GM18511 (cell line): ENCODE measurements around the gene TAOK3.
"Not testable (repeated sequence)": the region's sequence is repeated elsewhere in the genome, so short reads cannot be mapped to it uniquely, and the experiment has no call there.

Experiments used
- ATAC-seq: cut with Tn5 transposase; IDR thresholded peaks from one replicate; pipeline ENCODE4 v1.9.1; 2021; ENCODE audit warnings: mild to moderate bottlenecking, moderate library complexity; ENCODE audit not compliant: unreplicated experiment

TAOK3 gene

GRCh38 chr12:118374126-118374725 is 1.5 kb upstream of the TAOK3 start:
- no peak for ATAC-seq

GRCh38 chr12:118373616-118374015 is 909 bp upstream of the TAOK3 start:
- no peak for ATAC-seq

- no peak for ATAC-seq
Observed at GRCh38 chr12:118371321-118372282, 1.1 kb downstream of the TAOK3 start.

- no peak for ATAC-seq
Observed at GRCh38 chr12:118370601-118371000, 2.1 kb downstream of the TAOK3 start.

GRCh38 chr12:118368821-118369220 is 3.9 kb downstream of the TAOK3 start:
- ATAC-seq = no peak

GRCh38 chr12:118361889-118362288 is 10.8 kb downstream of the TAOK3 start:
- no peak for ATAC-seq

GRCh38 chr12:118361092-118361404 is 11.7 kb downstream of the TAOK3 start:
- ATAC-seq = no peak

GRCh38 chr12:118359541-118359915 is 13.2 kb downstream of the TAOK3 start:
- ATAC-seq = no peak

GRCh38 chr12:118358612-118359540 is 13.8 kb downstream of the TAOK3 start:
- no peak for ATAC-seq

- ATAC-seq = no peak
Observed at GRCh38 chr12:118358008-118358359, 14.7 kb downstream of the TAOK3 start.

- ATAC-seq = peak; percentile 65
Observed at GRCh38 chr12:118357257-118358007, 15.3 kb downstream of the TAOK3 start.

GRCh38 chr12:118356809-118357256 is 15.9 kb downstream of the TAOK3 start:
- no peak for ATAC-seq

- ATAC-seq = no peak
Observed at GRCh38 chr12:118355843-118356242, 16.9 kb downstream of the TAOK3 start.

GRCh38 chr12:118354903-118355302 is 17.8 kb downstream of the TAOK3 start:
- no peak for ATAC-seq

- not testable (repeated sequence) for ATAC-seq
Observed at GRCh38 chr12:118354503-118354902, 18.2 kb downstream of the TAOK3 start.

GRCh38 chr12:118353721-118354120 is 19.0 kb downstream of the TAOK3 start:
- no peak for ATAC-seq

- ATAC-seq = no peak
Observed at GRCh38 chr12:118350908-118351559, 21.7 kb downstream of the TAOK3 start.

GRCh38 chr12:118347916-118348315 is 24.8 kb downstream of the TAOK3 start:
- no peak for ATAC-seq

- ATAC-seq = peak; percentile 86
Observed at GRCh38 chr12:118346895-118347294, 25.8 kb downstream of the TAOK3 start.

- ATAC-seq = no peak
Observed at GRCh38 chr12:118345355-118345754, 27.4 kb downstream of the TAOK3 start.
